SK-N-MC (cell line): ENCODE measurements around the gene LAMC1.

Source experiments
- DNase-seq: peaks from one replicate; pipeline ENCODE4 v3.0.0-alpha.2; 2011; ENCODE audit warnings: low read depth, low spot score
- H3K27ac ChIP-seq: fragments of 200-600 bp; sonication (generic); 2 replicates; pipeline ENCODE4 v1.5.1; 2016; ENCODE audit warnings: mixed run types
- H3K36me3 ChIP-seq: fragments of 200-600 bp; sonication (generic); 2 replicates; pipeline ENCODE4 v1.6.1; 2017; ENCODE audit warnings: antibody characterized with exemption, low read length, mixed read lengths; ENCODE audit not compliant: insufficient read depth
- H3K4me3 ChIP-seq: fragments of 200-600 bp; sonication (generic); 2 replicates; pipeline ENCODE4 v1.5.1; 2016
- H3K9ac ChIP-seq: fragments of 200-600 bp; sonication (generic); 2 replicates; pipeline ENCODE4 v1.8.0; 2017; ENCODE audit warnings: mixed run types, mixed read lengths; ENCODE audit not compliant: insufficient read length
- H3K9me3 ChIP-seq: fragments of 200-600 bp; sonication (generic); 2 replicates; pipeline ENCODE4 v1.6.1; 2017; ENCODE audit warnings: low read depth, mild to moderate bottlenecking, antibody characterized with exemption, low read length, moderate library complexity, mixed read lengths
- EZH2 ChIP-seq: fragments of 200-600 bp; sonication (generic); IDR thresholded peaks from one replicate; pipeline ENCODE4 v1.6.1; 2017; ENCODE audit warnings: antibody characterized with exemption
- FOXP2 ChIP-seq: optimal IDR thresholded peaks from 2 replicates; pipeline ENCODE3; 2011; ENCODE audit warnings: mild to moderate bottlenecking, moderate library complexity; ENCODE audit not compliant: insufficient read depth; ENCODE audit errors: extremely low read length, control extremely low read depth
- POLR2AphosphoS5 ChIP-seq: IDR thresholded peaks from 2 replicates; pipeline ENCODE4 v1.6.1; 2012; ENCODE audit warnings: mild to moderate bottlenecking, low read depth, low read length, borderline replicate concordance

The LAMC1 gene

GRCh38 chr1:183097438-183098051 is 74.3 kb downstream of the LAMC1 start:
- Histone ChIP-seq H3K9ac (no peak overlapping the region), H3K4me3 (no peak overlapping the region), H3K36me3 (no peaks in the 10 kb centered on the region), H3K27ac (no peak overlapping the region), H3K9me3 (no peaks in the 10 kb centered on the region)
- TF ChIP-seq FOXP2 (no peak), POLR2AphosphoS5 (no peak), EZH2 (no peak)
- DNase-seq: no peak

GRCh38 chr1:183098317-183098716 is 75.1 kb downstream of the LAMC1 start:
- Histone ChIP-seq H3K27ac (no peak overlapping the region), H3K4me3 (no peak overlapping the region), H3K9ac (no peak overlapping the region), H3K36me3 (no peaks in the 10 kb centered on the region), H3K9me3 (no peaks in the 10 kb centered on the region)
- DNase-seq: no peak
- TF ChIP-seq EZH2 (no peak), FOXP2 (no peak), POLR2AphosphoS5 (no peak)

- no peaks in the 10 kb centered on the region for H3K36me3 ChIP-seq
- H3K27ac ChIP-seq: no peak overlapping the region
- no peak for DNase-seq
- no peak overlapping the region for H3K9ac ChIP-seq
- H3K9me3 ChIP-seq: no peaks in the 10 kb centered on the region
- H3K4me3 ChIP-seq: no peak overlapping the region
- TF ChIP-seq POLR2AphosphoS5: no peak
- no peak for TF ChIP-seq EZH2
- no peak for TF ChIP-seq FOXP2
These were observed 77.2 kb downstream of the LAMC1 start for GRCh38 chr1:183100361-183100974.

DNA sequence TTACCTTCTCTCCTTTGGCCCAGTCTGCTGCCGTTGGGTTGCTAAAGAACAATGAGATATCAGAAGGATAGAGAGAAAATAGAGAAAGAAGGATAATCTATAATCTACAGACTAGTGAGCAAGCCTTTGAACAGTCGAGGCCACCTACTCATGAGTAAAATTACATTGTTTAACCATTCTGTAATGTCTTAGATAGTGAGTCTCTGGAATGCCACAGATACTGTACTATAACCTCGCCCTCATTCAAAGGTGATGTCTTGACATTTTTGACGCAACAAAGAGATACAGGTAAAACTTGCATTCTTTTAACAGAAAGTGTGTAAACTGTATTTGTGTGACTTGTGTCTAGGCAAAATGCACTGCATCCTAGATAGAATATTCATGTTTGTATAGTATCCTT is 77.9 kb downstream of the LAMC1 start:
- no peak for DNase-seq
- no peaks in the 10 kb centered on the region for H3K9me3 ChIP-seq
- no peaks in the 10 kb centered on the region for H3K36me3 ChIP-seq
- no peak overlapping the region for H3K9ac ChIP-seq
- no peak for TF ChIP-seq FOXP2
- H3K27ac ChIP-seq: no peak overlapping the region
- H3K4me3 ChIP-seq: no peak overlapping the region

- Histone ChIP-seq H3K9ac (no peak overlapping the region), H3K36me3 (no peaks in the 10 kb centered on the region), H3K27ac (no peak overlapping the region), H3K9me3 (no peaks in the 10 kb centered on the region), H3K4me3 (no peak overlapping the region)
- no peak for DNase-seq
- TF ChIP-seq FOXP2: no peak
- TF ChIP-seq POLR2AphosphoS5: no peak
- no peak for TF ChIP-seq EZH2
These were observed 78.6 kb downstream of the LAMC1 start for GRCh38 chr1:183101841-183102276.

DNA sequence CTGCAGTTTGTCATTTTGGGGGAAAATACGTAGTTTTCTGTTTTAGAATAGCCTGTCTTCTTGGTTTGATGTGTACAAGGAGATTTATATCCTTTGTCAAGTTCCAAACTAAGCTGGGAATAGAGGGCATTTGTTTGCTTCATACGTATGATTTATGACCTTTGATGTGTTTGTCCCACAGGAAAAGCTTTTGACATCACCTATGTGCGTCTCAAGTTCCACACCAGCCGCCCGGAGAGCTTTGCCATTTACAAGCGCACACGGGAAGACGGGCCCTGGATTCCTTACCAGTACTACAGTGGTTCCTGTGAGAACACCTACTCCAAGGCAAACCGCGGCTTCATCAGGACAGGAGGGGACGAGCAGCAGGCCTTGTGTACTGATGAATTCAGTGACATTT is 79.9 kb downstream of the LAMC1 start:
- no peak overlapping the region for H3K4me3 ChIP-seq
- H3K27ac ChIP-seq: no peak overlapping the region
- no peak for DNase-seq
- H3K36me3 ChIP-seq: no peaks in the 10 kb centered on the region
- no peak for TF ChIP-seq POLR2AphosphoS5
- TF ChIP-seq FOXP2: no peak
- TF ChIP-seq EZH2: no peak
- H3K9ac ChIP-seq: no peak overlapping the region
- H3K9me3 ChIP-seq: no peaks in the 10 kb centered on the region

- no peak for DNase-seq
- H3K27ac ChIP-seq: no peak overlapping the region
- H3K36me3 ChIP-seq: no peaks in the 10 kb centered on the region
- no peak overlapping the region for H3K9ac ChIP-seq
- H3K9me3 ChIP-seq: no peaks in the 10 kb centered on the region
- TF ChIP-seq FOXP2: no peak
- TF ChIP-seq EZH2: no peak
- TF ChIP-seq POLR2AphosphoS5: no peak
- H3K4me3 ChIP-seq: no peak overlapping the region
These were observed 80.4 kb downstream of the LAMC1 start for GRCh38 chr1:183103577-183103976.

GRCh38 chr1:183105449-183105848 is 82.2 kb downstream of the LAMC1 start:
- H3K36me3 ChIP-seq: no peaks in the 10 kb centered on the region
- no peak overlapping the region for H3K27ac ChIP-seq
- no peak overlapping the region for H3K4me3 ChIP-seq
- TF ChIP-seq EZH2: no peak
- TF ChIP-seq FOXP2: no peak
- TF ChIP-seq POLR2AphosphoS5: no peak
- no peaks in the 10 kb centered on the region for H3K9me3 ChIP-seq
- H3K9ac ChIP-seq: no peak overlapping the region
- no peak for DNase-seq

DNA sequence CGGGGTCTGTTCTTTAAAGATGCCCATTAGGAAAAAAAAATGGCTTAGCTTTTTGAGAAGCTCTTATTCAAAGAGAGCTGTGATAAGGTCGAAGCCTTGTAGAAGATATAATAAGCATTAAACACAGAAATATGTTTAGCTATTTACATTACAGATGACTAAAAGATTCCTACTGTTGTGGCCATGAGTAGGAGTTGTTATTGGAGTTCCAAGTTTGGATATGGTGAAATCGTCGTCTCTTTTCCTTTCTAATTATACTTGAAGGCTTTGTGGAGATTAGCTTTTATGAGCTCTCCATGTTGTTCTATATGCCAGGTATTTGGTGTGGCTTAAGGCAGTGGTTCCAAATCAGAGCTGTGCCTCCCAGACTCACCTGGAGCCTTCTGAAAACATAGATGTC is 82.9 kb downstream of the LAMC1 start:
- DNase-seq: no peak
- Histone ChIP-seq H3K36me3 (no peaks in the 10 kb centered on the region), H3K9ac (no peak overlapping the region), H3K9me3 (no peaks in the 10 kb centered on the region), H3K4me3 (no peak overlapping the region), H3K27ac (no peak overlapping the region)
- TF ChIP-seq EZH2 (no peak), FOXP2 (no peak), POLR2AphosphoS5 (no peak)
